ENCODE results near the gene FANCC. TPM values are rescaled to one million over a fixed set of nuclear protein-coding genes. Genes with fewer than 3 reads are reported as not detected.

The FANCC gene
- total RNA-seq, 2 donors from 2014 or later: 17.6 to 23.5 TPM

DNA sequence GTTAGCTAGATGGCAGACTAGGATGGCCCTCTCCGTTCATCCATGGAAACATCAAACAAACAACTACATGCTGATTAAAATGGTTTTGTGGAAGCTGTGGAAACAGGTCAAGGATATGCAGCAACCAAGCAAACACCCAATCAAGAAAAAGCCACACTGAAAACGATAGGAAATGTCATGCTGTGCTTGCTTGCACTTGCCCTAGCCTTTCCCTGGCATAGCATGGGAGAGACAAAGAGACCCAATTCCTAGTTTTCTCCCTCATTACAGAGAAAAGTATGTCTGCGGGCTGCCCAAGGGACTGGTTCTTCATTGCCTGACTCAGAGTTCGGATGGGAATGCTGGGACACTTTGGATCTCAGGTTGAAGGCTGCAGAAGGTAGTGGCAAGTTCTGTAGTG, 98.7 kb downstream of the FANCC start:
- Mint-ChIP-seq H3K4me3 (no peak overlapping the region), H3K27ac (peak overlapping the region; percentile 15), H3K36me3 (ENCODE audit: low read depth) (peaks cover 5% of the 10 kb centered on the region), H3K4me1 (peaks cover 12% of the 10 kb centered on the region), H3K9me3 (no peaks in the 10 kb centered on the region), H3K27me3 (ENCODE audit: insufficient read depth) (no peaks in the 10 kb centered on the region)
- Histone ChIP-seq H3K27ac (ENCODE audit: low read depth, low read length) (no peak overlapping the region), H3K36me3 (ENCODE audit: control insufficient read depth, insufficient read depth, low read length) (no peaks in the 10 kb centered on the region), H3K27me3 (ENCODE audit: control insufficient read depth, insufficient read depth, low read length, poor library complexity, severe bottlenecking) (no peaks in the 10 kb centered on the region), H3K9ac (ENCODE audit: extremely low read depth, low read length, poor library complexity, severe bottlenecking) (no peak overlapping the region), H3K9me3 (ENCODE audit: control insufficient read depth, low read length) (no peaks in the 10 kb centered on the region), H3K4me3 (ENCODE audit: low read length) (no peak overlapping the region), H3K4me1 (ENCODE audit: control insufficient read depth, insufficient read depth, low read length) (peaks cover 4% of the 10 kb centered on the region)
- TF ChIP-seq, protein P1, sequence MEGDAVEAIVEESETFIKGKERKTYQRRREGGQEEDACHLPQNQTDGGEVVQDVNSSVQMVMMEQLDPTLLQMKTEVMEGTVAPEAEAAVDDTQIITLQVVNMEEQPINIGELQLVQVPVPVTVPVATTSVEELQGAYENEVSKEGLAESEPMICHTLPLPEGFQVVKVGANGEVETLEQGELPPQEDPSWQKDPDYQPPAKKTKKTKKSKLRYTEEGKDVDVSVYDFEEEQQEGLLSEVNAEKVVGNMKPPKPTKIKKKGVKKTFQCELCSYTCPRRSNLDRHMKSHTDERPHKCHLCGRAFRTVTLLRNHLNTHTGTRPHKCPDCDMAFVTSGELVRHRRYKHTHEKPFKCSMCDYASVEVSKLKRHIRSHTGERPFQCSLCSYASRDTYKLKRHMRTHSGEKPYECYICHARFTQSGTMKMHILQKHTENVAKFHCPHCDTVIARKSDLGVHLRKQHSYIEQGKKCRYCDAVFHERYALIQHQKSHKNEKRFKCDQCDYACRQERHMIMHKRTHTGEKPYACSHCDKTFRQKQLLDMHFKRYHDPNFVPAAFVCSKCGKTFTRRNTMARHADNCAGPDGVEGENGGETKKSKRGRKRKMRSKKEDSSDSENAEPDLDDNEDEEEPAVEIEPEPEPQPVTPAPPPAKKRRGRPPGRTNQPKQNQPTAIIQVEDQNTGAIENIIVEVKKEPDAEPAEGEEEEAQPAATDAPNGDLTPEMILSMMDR (conservative IDR thresholded peaks at IDR 0.05): no peak
- WGBS, 2 experiments (ENCODE audit: insufficient coverage in 1 of 2, insufficient read length in 1 of 2): 41 to 51% methylated on average over 3 to 4 of the region's 4 CpGs
- DNase-seq: peak; percentile 61

DNA sequence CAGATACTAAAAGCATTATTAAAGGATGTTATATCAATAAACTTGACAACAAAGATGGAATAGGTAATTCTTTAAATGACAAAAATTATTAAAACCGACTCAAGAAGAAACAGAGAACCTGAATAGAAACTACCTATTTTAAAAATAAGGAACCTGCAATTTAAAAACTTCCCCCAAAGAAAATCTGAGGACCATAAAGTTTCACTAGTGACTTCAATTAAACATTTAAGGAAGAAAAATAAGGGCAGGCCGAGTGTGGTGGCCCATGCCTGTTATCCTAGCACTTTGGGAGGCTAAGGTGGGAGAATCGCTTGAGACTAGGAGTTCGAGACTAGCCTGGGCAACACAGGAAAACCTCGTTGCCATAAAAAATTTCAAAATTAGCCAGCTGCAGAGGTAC, 99.6 kb downstream of the FANCC start:
- no peaks in the 10 kb centered on the region for H3K27me3 Mint-ChIP-seq (ENCODE audit: insufficient read depth)
- H3K9me3 Mint-ChIP-seq: no peaks in the 10 kb centered on the region
- H3K27me3 ChIP-seq (ENCODE audit: control insufficient read depth, insufficient read depth, low read length, poor library complexity, severe bottlenecking): no peaks in the 10 kb centered on the region
- H3K9ac ChIP-seq (ENCODE audit: extremely low read depth, low read length, poor library complexity, severe bottlenecking): no peak overlapping the region
- no peaks in the 10 kb centered on the region for H3K36me3 ChIP-seq (ENCODE audit: control insufficient read depth, insufficient read depth, low read length)
- WGBS, 2 experiments (ENCODE audit: insufficient coverage in 1 of 2, insufficient read length in 1 of 2): 75 to 93% methylated on average over 1 to 4 of the region's 5 CpGs
- peaks cover 12% of the 10 kb centered on the region for H3K4me1 Mint-ChIP-seq
- no peak overlapping the region for H3K27ac Mint-ChIP-seq
- TF ChIP-seq, protein P1 (conservative IDR thresholded peaks at IDR 0.05): no peak
- H3K4me3 Mint-ChIP-seq: no peak overlapping the region
- H3K36me3 Mint-ChIP-seq (ENCODE audit: low read depth): peaks cover 5% of the 10 kb centered on the region
- peaks cover 4% of the 10 kb centered on the region for H3K4me1 ChIP-seq (ENCODE audit: control insufficient read depth, insufficient read depth, low read length)
- no peak overlapping the region for H3K27ac ChIP-seq (ENCODE audit: low read depth, low read length)
- DNase-seq: no peak
- no peaks in the 10 kb centered on the region for H3K9me3 ChIP-seq (ENCODE audit: control insufficient read depth, low read length)
- no peak overlapping the region for H3K4me3 ChIP-seq (ENCODE audit: low read length)

DNA sequence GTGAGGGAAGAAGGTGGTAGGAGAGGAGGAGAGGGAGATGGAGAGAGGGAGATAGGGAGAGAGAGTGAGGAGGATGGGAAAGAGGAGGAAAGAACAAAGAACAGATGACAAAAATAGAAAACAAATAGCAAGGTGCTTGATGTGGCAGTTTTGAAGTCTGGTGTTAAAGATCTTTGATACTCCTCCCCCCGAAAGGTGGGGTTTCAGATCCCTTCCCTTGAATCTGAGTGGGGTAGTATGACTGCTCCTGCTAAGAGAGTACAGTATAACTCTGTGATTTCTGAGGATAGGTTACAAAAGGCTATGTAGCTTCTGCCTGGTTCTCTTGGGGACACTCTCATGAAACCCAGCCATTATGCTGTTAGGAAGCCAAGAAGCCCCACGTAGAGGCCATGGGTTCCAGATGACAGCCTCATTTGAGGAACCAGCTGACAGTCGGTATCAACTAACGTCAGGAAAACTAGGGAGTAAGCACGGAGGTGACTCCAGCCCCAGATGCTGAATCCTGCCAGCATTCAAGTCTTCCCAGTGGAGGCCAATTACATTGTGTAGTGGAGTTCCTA, 102.1 kb downstream of the FANCC start:
- WGBS, 2 experiments (ENCODE audit: insufficient coverage in 1 of 2, insufficient read length in 1 of 2): 67 to 81% methylated on average over 5 of the region's 5 CpGs
- Histone ChIP-seq H3K9ac (ENCODE audit: extremely low read depth, low read length, poor library complexity, severe bottlenecking) (no peak overlapping the region), H3K9me3 (ENCODE audit: control insufficient read depth, low read length) (no peaks in the 10 kb centered on the region), H3K27me3 (ENCODE audit: control insufficient read depth, insufficient read depth, low read length, poor library complexity, severe bottlenecking) (no peaks in the 10 kb centered on the region), H3K36me3 (ENCODE audit: control insufficient read depth, insufficient read depth, low read length) (no peaks in the 10 kb centered on the region), H3K27ac (ENCODE audit: low read depth, low read length) (no peak overlapping the region), H3K4me1 (ENCODE audit: control insufficient read depth, insufficient read depth, low read length) (peaks cover 4% of the 10 kb centered on the region), H3K4me3 (ENCODE audit: low read length) (no peak overlapping the region)
- no peak overlapping the region for H3K4me3 Mint-ChIP-seq
- H3K36me3 Mint-ChIP-seq (ENCODE audit: low read depth): no peaks in the 10 kb centered on the region
- no peaks in the 10 kb centered on the region for H3K27me3 Mint-ChIP-seq (ENCODE audit: insufficient read depth)
- TF ChIP-seq, protein P1 (conservative IDR thresholded peaks at IDR 0.05): no peak
- H3K27ac Mint-ChIP-seq: no peak overlapping the region
- peaks cover 18% of the 10 kb centered on the region for H3K4me1 Mint-ChIP-seq
- no peak for DNase-seq
- no peaks in the 10 kb centered on the region for H3K9me3 Mint-ChIP-seq
